ENCODE measurements around the gene CFAP46. TPM values are rescaled to one million over a fixed set of nuclear protein-coding genes. Genes with fewer than 3 reads are reported as not detected.
"Not testable (repeated sequence)": the region's sequence is repeated elsewhere in the genome, so short reads cannot be mapped to it uniquely, and the experiment has no call there.

The CFAP46 gene
- total RNA-seq, 1 donor, result under 0.01 TPM

GRCh38 chr10:132774181-132774901 is 168.0 kb downstream of the CFAP46 start:
- Histone ChIP-seq H3K9me3 (ENCODE audit: low read depth, low read length) (no peaks in the 10 kb centered on the region), H3K4me2 (ENCODE audit: insufficient read depth, low read length) (no peak overlapping the region), H3K27me3 (ENCODE audit: insufficient read depth, low read length) (no peaks in the 10 kb centered on the region), H3K4me3 (ENCODE audit: insufficient read depth, low read length) (no peak overlapping the region), H3K4me1 (ENCODE audit: insufficient read depth, low read length) (no peaks in the 10 kb centered on the region), H3K79me2 (ENCODE audit: insufficient read depth, low read length) (no peaks in the 10 kb centered on the region), H2AFZ (ENCODE audit: low read length) (no peak overlapping the region), H3K36me3 (ENCODE audit: insufficient read depth, low read length) (no peaks in the 10 kb centered on the region), H3K27ac (ENCODE audit: low read depth, low read length) (no peak overlapping the region), H4K20me1 (ENCODE audit: insufficient read depth, low read length) (no peaks in the 10 kb centered on the region)
- DNase-seq (ENCODE audit: insufficient read length, low spot score, missing footprints), result no peak
- TF ChIP-seq CTCF (IDR thresholded peaks at IDR 0.05; ENCODE audit: extremely low read depth, low read depth, low read length), result no peak

GRCh38 chr10:132772816-132773215 is 169.6 kb downstream of the CFAP46 start:
- not testable (repeated sequence) for DNase-seq (ENCODE audit: insufficient read length, low spot score, missing footprints); H3K4me3 ChIP-seq (ENCODE audit: insufficient read depth, low read length); H3K36me3 ChIP-seq (ENCODE audit: insufficient read depth, low read length); H3K27ac ChIP-seq (ENCODE audit: low read depth, low read length); H4K20me1 ChIP-seq (ENCODE audit: insufficient read depth, low read length); H2AFZ ChIP-seq (ENCODE audit: low read length); H3K27me3 ChIP-seq (ENCODE audit: insufficient read depth, low read length); H3K4me1 ChIP-seq (ENCODE audit: insufficient read depth, low read length); H3K4me2 ChIP-seq (ENCODE audit: insufficient read depth, low read length); H3K79me2 ChIP-seq (ENCODE audit: insufficient read depth, low read length); H3K9me3 ChIP-seq (ENCODE audit: low read depth, low read length)

GRCh38 chr10:132770061-132771021 is 172.0 kb downstream of the CFAP46 start:
- no peak overlapping the region for H3K27ac ChIP-seq (ENCODE audit: low read depth, low read length)
- no peaks in the 10 kb centered on the region for H3K4me1 ChIP-seq (ENCODE audit: insufficient read depth, low read length)
- no peak overlapping the region for H2AFZ ChIP-seq (ENCODE audit: low read length)
- no peak for TF ChIP-seq CTCF (IDR thresholded peaks at IDR 0.05; ENCODE audit: extremely low read depth, low read depth, low read length)
- H3K79me2 ChIP-seq (ENCODE audit: insufficient read depth, low read length), result no peaks in the 10 kb centered on the region
- H3K27me3 ChIP-seq (ENCODE audit: insufficient read depth, low read length), result no peaks in the 10 kb centered on the region
- no peaks in the 10 kb centered on the region for H3K36me3 ChIP-seq (ENCODE audit: insufficient read depth, low read length)
- no peak overlapping the region for H3K4me3 ChIP-seq (ENCODE audit: insufficient read depth, low read length)
- no peaks in the 10 kb centered on the region for H3K9me3 ChIP-seq (ENCODE audit: low read depth, low read length)
- no peak overlapping the region for H3K4me2 ChIP-seq (ENCODE audit: insufficient read depth, low read length)
- no peaks in the 10 kb centered on the region for H4K20me1 ChIP-seq (ENCODE audit: insufficient read depth, low read length)
- no peak for DNase-seq (ENCODE audit: insufficient read length, low spot score, missing footprints)

GRCh38 chr10:132768346-132769248 is 173.8 kb downstream of the CFAP46 start:
- no peak for DNase-seq (ENCODE audit: insufficient read length, low spot score, missing footprints)
- Histone ChIP-seq H4K20me1 (ENCODE audit: insufficient read depth, low read length) (no peaks in the 10 kb centered on the region), H2AFZ (ENCODE audit: low read length) (no peak overlapping the region), H3K9me3 (ENCODE audit: low read depth, low read length) (no peaks in the 10 kb centered on the region), H3K36me3 (ENCODE audit: insufficient read depth, low read length) (no peaks in the 10 kb centered on the region), H3K79me2 (ENCODE audit: insufficient read depth, low read length) (no peaks in the 10 kb centered on the region), H3K27me3 (ENCODE audit: insufficient read depth, low read length) (no peaks in the 10 kb centered on the region), H3K4me2 (ENCODE audit: insufficient read depth, low read length) (no peak overlapping the region), H3K4me1 (ENCODE audit: insufficient read depth, low read length) (no peaks in the 10 kb centered on the region), H3K4me3 (ENCODE audit: insufficient read depth, low read length) (no peak overlapping the region), H3K27ac (ENCODE audit: low read depth, low read length) (no peak overlapping the region)
- no peak for TF ChIP-seq CTCF (IDR thresholded peaks at IDR 0.05; ENCODE audit: extremely low read depth, low read depth, low read length)
